H9 (cell line): Measurements from ENCODE around the gene SETBP1. TPM values are rescaled to one million over a fixed set of nuclear protein-coding genes. Genes with fewer than 3 reads are reported as not detected.
A peak's percentile ranks its signal among the peaks of the same experiment; 100 is the strongest.

Experiments used
- DNase-seq: peaks from one replicate; pipeline ENCODE4 v3.0.0-alpha.2; 2017
- H2AFZ ChIP-seq: one replicate; pipeline ENCODE4 v1.6.1; 2013; ENCODE audit warnings: mild to moderate bottlenecking, low read length, control low read depth, moderate library complexity
- H2AK5ac ChIP-seq: 2 replicates; pipeline ENCODE4 v1.6.1; 2013; ENCODE audit warnings: low read length, control low read depth, mixed read lengths; ENCODE audit not compliant: insufficient read length
- H2BK120ac ChIP-seq: one replicate; pipeline ENCODE4 v1.6.1; 2013; ENCODE audit warnings: low read depth, mild to moderate bottlenecking, low read length, control low read depth, inconsistent platforms; ENCODE audit not compliant: poor library complexity, severe bottlenecking
- H2BK12ac ChIP-seq: 2 replicates; pipeline ENCODE4 v1.6.1; 2013; ENCODE audit warnings: low read length, control low read depth, mixed read lengths, low read depth; ENCODE audit not compliant: insufficient read length
- H2BK15ac ChIP-seq: 2 replicates; pipeline ENCODE4 v1.6.1; 2013; ENCODE audit warnings: low read depth, low read length, control low read depth
- H2BK20ac ChIP-seq: one replicate; pipeline ENCODE4 v1.6.1; 2013; ENCODE audit warnings: low read depth, mild to moderate bottlenecking, low read length, control low read depth, inconsistent platforms; ENCODE audit not compliant: poor library complexity, severe bottlenecking
- H2BK5ac ChIP-seq: 2 replicates; pipeline ENCODE4 v1.6.1; 2013; ENCODE audit warnings: low read length, control low read depth, mixed read lengths; ENCODE audit not compliant: insufficient read length
- H3K14ac ChIP-seq: 2 replicates; pipeline ENCODE4 v1.6.1; 2013; ENCODE audit warnings: low read length, control low read depth; ENCODE audit not compliant: insufficient read depth
- H3K18ac ChIP-seq: 2 replicates; pipeline ENCODE4 v1.6.1; 2013; ENCODE audit warnings: low read depth, mild to moderate bottlenecking, mixed read lengths, low read length, control low read depth; ENCODE audit not compliant: insufficient read length
- H3K23ac ChIP-seq: 2 replicates; pipeline ENCODE4 v1.6.1; 2013; ENCODE audit warnings: low read length, control low read depth, mixed read lengths, low read depth; ENCODE audit not compliant: insufficient read length
- H3K23me2 ChIP-seq: 2 replicates; pipeline ENCODE4 v1.6.1; 2013; ENCODE audit warnings: low read depth, mild to moderate bottlenecking, mixed read lengths, low read length, control low read depth; ENCODE audit not compliant: insufficient read length, poor library complexity, severe bottlenecking
- H3K27ac ChIP-seq: 2 replicates; pipeline ENCODE4 v1.5.1; 2013; ENCODE audit warnings: low read length, control low read depth, mixed read lengths, low read depth; ENCODE audit not compliant: insufficient read length
- H3K27me3 ChIP-seq: 2 replicates; pipeline ENCODE4 v1.6.1; 2013; ENCODE audit warnings: low read length, control low read depth, inconsistent platforms; ENCODE audit not compliant: insufficient read depth
- H3K4ac ChIP-seq: 2 replicates; pipeline ENCODE4 v1.6.1; 2013; ENCODE audit warnings: low read depth, mild to moderate bottlenecking, control low read depth, inconsistent platforms, low read length, moderate library complexity
- H3K4me1 ChIP-seq: 2 replicates; pipeline ENCODE4 v1.6.1; 2013; ENCODE audit warnings: low read length, control low read depth, inconsistent platforms; ENCODE audit not compliant: insufficient read depth
- H3K4me2 ChIP-seq: 2 replicates; pipeline ENCODE4 v1.6.1; 2013; ENCODE audit warnings: low read length, control low read depth, mixed read lengths; ENCODE audit not compliant: insufficient read length, insufficient read depth
- H3K56ac ChIP-seq: 2 replicates; pipeline ENCODE4 v1.6.1; 2013; ENCODE audit warnings: low read depth, mild to moderate bottlenecking, mixed read lengths, low read length, control low read depth; ENCODE audit not compliant: insufficient read length
- H3K79me1 ChIP-seq: 2 replicates; pipeline ENCODE4 v1.6.1; 2013; ENCODE audit warnings: low read depth, mild to moderate bottlenecking, moderate library complexity, low read length, control low read depth, inconsistent platforms; ENCODE audit not compliant: insufficient read depth, poor library complexity, severe bottlenecking
- H3K79me2 ChIP-seq: 2 replicates; pipeline ENCODE4 v1.6.1; 2013; ENCODE audit warnings: low read length, control low read depth, inconsistent platforms; ENCODE audit not compliant: insufficient read depth
- H3K9ac ChIP-seq: 2 replicates; pipeline ENCODE4 v1.6.1; 2013; ENCODE audit warnings: low read length, control low read depth, mixed read lengths; ENCODE audit not compliant: insufficient read length; ENCODE audit errors: extremely low read depth
- H3K9me3 ChIP-seq: one replicate; pipeline ENCODE4 v1.6.1; 2013; ENCODE audit warnings: low read depth, low read length, inconsistent platforms; ENCODE audit not compliant: control insufficient read depth
- H3T11ph ChIP-seq: one replicate; pipeline ENCODE4 v1.6.1; 2013; ENCODE audit warnings: mild to moderate bottlenecking, low read length, control low read depth, inconsistent platforms
- H4K20me1 ChIP-seq: one replicate; pipeline ENCODE4 v1.6.1; 2013; ENCODE audit not compliant: control insufficient read depth, insufficient read length, insufficient read depth
- H4K5ac ChIP-seq: 2 replicates; pipeline ENCODE4 v1.6.1; 2013; ENCODE audit warnings: low read depth, mild to moderate bottlenecking, mixed read lengths, low read length, control low read depth; ENCODE audit not compliant: insufficient read length
- H4K8ac ChIP-seq: replicated peaks from 2 replicates; pipeline ENCODE4 v1.6.1; 2013; ENCODE audit warnings: low read length, control low read depth, mixed read lengths, low read depth; ENCODE audit not compliant: insufficient read length
- H4K91ac ChIP-seq: 2 replicates; pipeline ENCODE4 v1.6.1; 2013; ENCODE audit warnings: low read depth, mild to moderate bottlenecking, moderate library complexity, mixed read lengths, low read length, control low read depth; ENCODE audit not compliant: insufficient read length
- H3K27ac Mint-ChIP-seq, 3 experiments: 2 replicates in 2 of 3; 3 replicates in 1 of 3; pipeline ENCODE4 v1.8.0; 2020 to 2021; ENCODE audit warnings: mixed read lengths in 3 of 3, mild to moderate bottlenecking in 1 of 3, moderate library complexity in 1 of 3
- H3K27me3 Mint-ChIP-seq: 2 replicates; pipeline ENCODE4 v1.8.0; 2021; ENCODE audit warnings: low read depth, mild to moderate bottlenecking, moderate library complexity, mixed read lengths
- H3K36me3 Mint-ChIP-seq, 3 experiments: 2 replicates in 2 of 3; 3 replicates in 1 of 3; pipeline ENCODE4 v1.8.0; 2020 to 2021; ENCODE audit warnings: low read depth in 3 of 3, mixed read lengths in 3 of 3; ENCODE audit not compliant: insufficient read depth in 1 of 3
- H3K4me1 Mint-ChIP-seq, 2 experiments: 2 replicates each; pipeline ENCODE4 v1.8.0; 2020; ENCODE audit warnings: mixed read lengths in 2 of 2
- H3K4me3 Mint-ChIP-seq, 2 experiments: 2 replicates in 1 of 2; 3 replicates in 1 of 2; pipeline ENCODE4 v1.8.0; 2020 to 2021; ENCODE audit warnings: mild to moderate bottlenecking in 2 of 2, mixed read lengths in 2 of 2, moderate library complexity in 1 of 2
- H3K9me3 Mint-ChIP-seq, 2 experiments: 2 replicates in 1 of 2; 3 replicates in 1 of 2; pipeline ENCODE4 v1.8.0; 2020; ENCODE audit warnings: mild to moderate bottlenecking in 2 of 2, mixed read lengths in 2 of 2, moderate library complexity in 1 of 2
- CTCF ChIP-seq: fragments of 200-600 bp; sonication (generic); conservative IDR thresholded peaks from 3 replicates; pipeline ENCODE4 v1.8.0; 2021; ENCODE audit warnings: antibody characterized with exemption, mild to moderate bottlenecking
- WGBS: extraction: QIAGEN DNeasy Blood & Tissue Kit; methylation state at CpG from one replicate; pipeline ENCODE4 v1.1.7; 2013; ENCODE audit warnings: missing lambda C conversion rate, low lambda C conversion rate, mixed read lengths; ENCODE audit not compliant: insufficient read length; ENCODE audit errors: extremely low coverage; 5-methylcytosine and 5-hydroxymethylcytosine counted together
- long read RNA-seq: library from polyadenylated mRNA; unstranded; transcript quantifications from one replicate; pipeline ENCODE4 v2.0.0, GENCODE V29; 2020
- total RNA-seq: library from RNA; stranded (reverse); gene quantifications from 2 replicates; pipeline ENCODE4 v1.2.1, GENCODE V29; 2021

Gene SETBP1
- total RNA-seq, result 4.6 and 4.8 TPM in 2 replicates
- long read RNA-seq, partial matches to known transcripts, result 1 of 1 reads
- long read RNA-seq, other reads (novel, unspliced or antisense), result 0 of 1 reads

- no peak within 1 kb of the TSS for H3K23ac ChIP-seq
- H3K4ac ChIP-seq, result no peak within 1 kb of the TSS
- no CpG with 5 or more reads among the region's 64 CpGs for WGBS
- H3K27me3 Mint-ChIP-seq, result peaks cover 16% of the 10 kb centered on the region
- no peak within 1 kb of the TSS for H4K8ac ChIP-seq
- H3K14ac ChIP-seq, result peak within 1 kb of the TSS; percentile 39; the same call in 1 of the 2 replicates
- peaks cover 3% of the 10 kb centered on the region for H3K79me1 ChIP-seq
- no peaks in the 10 kb centered on the region for H3K9me3 Mint-ChIP-seq
- H4K20me1 ChIP-seq, result no peaks in the 10 kb centered on the region
- DNase-seq, result peak; percentile 61
- peak within 1 kb of the TSS; percentile 7 for H3K9ac ChIP-seq
- no peak within 1 kb of the TSS for H2BK15ac ChIP-seq
- H4K5ac ChIP-seq, result no peak within 1 kb of the TSS
- no peak within 1 kb of the TSS for H2AK5ac ChIP-seq
- peaks cover 4% of the 10 kb centered on the region; the same call in 1 of the 2 replicates for H3K4me1 ChIP-seq
- no peak within 1 kb of the TSS for H3T11ph ChIP-seq
- H3K27ac ChIP-seq, result no peak within 1 kb of the TSS
- no peaks in the 10 kb centered on the region for H3K79me2 ChIP-seq
- H3K9me3 ChIP-seq, result no peaks in the 10 kb centered on the region
- peak within 1 kb of the TSS; percentile 82 for H3K4me2 ChIP-seq
- H3K27me3 ChIP-seq, result peaks cover 9% of the 10 kb centered on the region; the same call in 1 of the 2 replicates
- H2AFZ ChIP-seq, result no peak within 1 kb of the TSS
- H3K23me2 ChIP-seq, result peaks cover 12% of the 10 kb centered on the region
- H2BK120ac ChIP-seq, result no peak within 1 kb of the TSS
- no peak within 1 kb of the TSS for H3K27ac Mint-ChIP-seq
- peaks cover 8% of the 10 kb centered on the region in 2 experiments; a peak in 2 of 4 replicates for H3K4me1 Mint-ChIP-seq
- H2BK20ac ChIP-seq, result no peak within 1 kb of the TSS
- H4K91ac ChIP-seq, result no peak within 1 kb of the TSS
- no peak for TF ChIP-seq CTCF
- H3K36me3 Mint-ChIP-seq, result no peaks in the 10 kb centered on the region
- no peak within 1 kb of the TSS for H3K18ac ChIP-seq
- H3K56ac ChIP-seq, result no peak within 1 kb of the TSS
- no peak within 1 kb of the TSS; a peak in 1 of 5 replicates for H3K4me3 Mint-ChIP-seq
- H2BK12ac ChIP-seq, result no peak within 1 kb of the TSS
- H2BK5ac ChIP-seq, result no peak within 1 kb of the TSS
These were observed at the start of gene SETBP1 for GRCh38 chr18:44680273-44681075. Gene SETBP1 (plus strand): TSS chr18:44680888. CDS start chr18:44701347, 20,459 bp downstream.
